Measurements from ENCODE around the gene SORCS2.

The SORCS2 gene

DNA sequence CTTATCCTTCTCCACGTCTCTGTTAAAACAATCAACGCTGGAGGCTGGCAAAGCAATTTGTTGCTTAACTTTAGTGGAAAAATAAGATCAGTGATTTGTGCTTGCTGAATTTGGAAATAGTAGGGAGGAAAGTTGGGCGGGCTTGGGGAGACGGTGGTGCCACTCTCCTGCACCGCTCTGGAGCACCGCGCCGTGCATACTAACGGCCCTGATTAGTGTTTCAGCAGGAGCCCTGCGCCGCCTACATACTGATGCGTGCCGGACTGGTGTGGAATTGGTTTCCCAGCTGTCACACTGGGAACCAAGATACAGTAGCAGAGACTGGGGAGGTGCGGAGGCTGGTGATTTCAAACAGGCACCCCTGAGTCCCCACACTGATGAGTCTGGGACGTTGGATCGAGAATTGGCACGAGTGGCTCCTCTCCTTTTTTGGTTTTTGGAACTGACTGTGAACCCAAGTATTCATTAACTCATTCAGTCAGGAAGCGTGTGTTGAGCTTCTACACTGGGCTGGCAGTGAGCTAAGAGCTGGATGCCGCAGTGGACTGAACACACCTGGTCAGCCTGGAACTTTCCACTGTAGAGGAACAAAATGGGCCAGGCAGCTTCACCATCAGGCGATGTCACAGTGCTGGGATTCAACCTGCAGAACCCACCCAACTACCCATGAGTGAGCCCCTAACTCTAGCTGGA, 271.4 kb downstream of the SORCS2 start:
- TF ChIP-seq TAF1 (IDR thresholded peaks at IDR 0.05; ENCODE audit: borderline replicate concordance, insufficient read depth, low read length) (no peak), FOXP2 (optimal IDR thresholded peaks at IDR 0.05; ENCODE audit: borderline replicate concordance, extremely low read depth, extremely low read length, insufficient read depth) (no peak), SIN3A (IDR thresholded peaks at IDR 0.05; ENCODE audit: borderline replicate concordance, insufficient read depth, low read length) (no peak), POLR2AphosphoS5 (IDR thresholded peaks at IDR 0.05; ENCODE audit: low read depth, low read length) (no peak)
- TF ChIP-seq, protein P1, sequence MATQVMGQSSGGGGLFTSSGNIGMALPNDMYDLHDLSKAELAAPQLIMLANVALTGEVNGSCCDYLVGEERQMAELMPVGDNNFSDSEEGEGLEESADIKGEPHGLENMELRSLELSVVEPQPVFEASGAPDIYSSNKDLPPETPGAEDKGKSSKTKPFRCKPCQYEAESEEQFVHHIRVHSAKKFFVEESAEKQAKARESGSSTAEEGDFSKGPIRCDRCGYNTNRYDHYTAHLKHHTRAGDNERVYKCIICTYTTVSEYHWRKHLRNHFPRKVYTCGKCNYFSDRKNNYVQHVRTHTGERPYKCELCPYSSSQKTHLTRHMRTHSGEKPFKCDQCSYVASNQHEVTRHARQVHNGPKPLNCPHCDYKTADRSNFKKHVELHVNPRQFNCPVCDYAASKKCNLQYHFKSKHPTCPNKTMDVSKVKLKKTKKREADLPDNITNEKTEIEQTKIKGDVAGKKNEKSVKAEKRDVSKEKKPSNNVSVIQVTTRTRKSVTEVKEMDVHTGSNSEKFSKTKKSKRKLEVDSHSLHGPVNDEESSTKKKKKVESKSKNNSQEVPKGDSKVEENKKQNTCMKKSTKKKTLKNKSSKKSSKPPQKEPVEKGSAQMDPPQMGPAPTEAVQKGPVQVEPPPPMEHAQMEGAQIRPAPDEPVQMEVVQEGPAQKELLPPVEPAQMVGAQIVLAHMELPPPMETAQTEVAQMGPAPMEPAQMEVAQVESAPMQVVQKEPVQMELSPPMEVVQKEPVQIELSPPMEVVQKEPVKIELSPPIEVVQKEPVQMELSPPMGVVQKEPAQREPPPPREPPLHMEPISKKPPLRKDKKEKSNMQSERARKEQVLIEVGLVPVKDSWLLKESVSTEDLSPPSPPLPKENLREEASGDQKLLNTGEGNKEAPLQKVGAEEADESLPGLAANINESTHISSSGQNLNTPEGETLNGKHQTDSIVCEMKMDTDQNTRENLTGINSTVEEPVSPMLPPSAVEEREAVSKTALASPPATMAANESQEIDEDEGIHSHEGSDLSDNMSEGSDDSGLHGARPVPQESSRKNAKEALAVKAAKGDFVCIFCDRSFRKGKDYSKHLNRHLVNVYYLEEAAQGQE (IDR thresholded peaks at IDR 0.05; ENCODE audit: insufficient read depth in 1 of 2, low read depth in 2 of 2, low read length in 2 of 2) = no peak

DNA sequence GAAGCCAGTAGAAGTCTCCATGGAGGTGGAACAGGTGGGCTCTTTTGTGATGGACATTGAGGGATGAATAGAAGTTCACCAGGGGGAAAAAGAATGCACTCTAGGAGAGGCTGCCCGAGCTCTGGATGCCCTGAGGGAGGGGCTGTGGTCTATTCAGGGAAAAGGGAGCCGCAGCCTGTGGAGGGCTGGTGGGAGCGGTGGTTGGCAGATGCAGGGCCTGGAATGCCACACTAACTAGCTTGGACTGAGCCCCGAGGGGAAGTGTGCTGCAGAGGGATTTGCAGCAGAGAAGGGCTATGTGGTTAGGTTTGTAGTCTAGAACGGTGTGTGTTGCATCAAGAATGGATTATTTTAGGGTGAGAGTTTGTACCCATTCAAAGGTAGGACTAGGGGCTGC, 271.9 kb downstream of the SORCS2 start:
- TF ChIP-seq SIN3A (IDR thresholded peaks at IDR 0.05; ENCODE audit: borderline replicate concordance, insufficient read depth, low read length) = no peak
- TF ChIP-seq, protein P1 (IDR thresholded peaks at IDR 0.05; ENCODE audit: insufficient read depth in 1 of 2, low read depth in 2 of 2, low read length in 2 of 2) = no peak
- no peak for TF ChIP-seq POLR2AphosphoS5 (IDR thresholded peaks at IDR 0.05; ENCODE audit: low read depth, low read length)
- no peak for TF ChIP-seq FOXP2 (optimal IDR thresholded peaks at IDR 0.05; ENCODE audit: borderline replicate concordance, extremely low read depth, extremely low read length, insufficient read depth)
- no peak for TF ChIP-seq TAF1 (IDR thresholded peaks at IDR 0.05; ENCODE audit: borderline replicate concordance, insufficient read depth, low read length)

DNA sequence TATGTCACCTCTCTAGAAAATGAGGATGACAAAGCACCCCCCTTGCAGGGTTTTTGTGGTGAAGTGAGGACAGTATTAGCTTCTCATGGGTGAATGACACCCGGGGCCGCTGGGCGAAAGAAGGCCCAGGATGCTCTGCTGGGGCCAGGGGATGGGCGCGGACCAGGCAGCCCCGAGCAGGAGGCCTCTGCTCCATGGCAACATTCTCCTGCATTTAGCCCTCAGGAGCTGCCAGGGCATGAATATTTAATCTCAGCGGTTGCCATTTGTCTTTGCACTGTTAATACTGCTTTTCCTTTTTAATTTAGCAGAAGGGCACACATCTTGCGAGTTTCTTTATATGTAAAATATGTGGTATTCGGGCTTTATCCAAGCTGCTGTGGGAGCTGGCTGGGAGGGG, 272.7 kb downstream of the SORCS2 start:
- TF ChIP-seq FOXP2 (optimal IDR thresholded peaks at IDR 0.05; ENCODE audit: borderline replicate concordance, extremely low read depth, extremely low read length, insufficient read depth) = no peak
- TF ChIP-seq TAF1 (IDR thresholded peaks at IDR 0.05; ENCODE audit: borderline replicate concordance, insufficient read depth, low read length) = no peak

DNA sequence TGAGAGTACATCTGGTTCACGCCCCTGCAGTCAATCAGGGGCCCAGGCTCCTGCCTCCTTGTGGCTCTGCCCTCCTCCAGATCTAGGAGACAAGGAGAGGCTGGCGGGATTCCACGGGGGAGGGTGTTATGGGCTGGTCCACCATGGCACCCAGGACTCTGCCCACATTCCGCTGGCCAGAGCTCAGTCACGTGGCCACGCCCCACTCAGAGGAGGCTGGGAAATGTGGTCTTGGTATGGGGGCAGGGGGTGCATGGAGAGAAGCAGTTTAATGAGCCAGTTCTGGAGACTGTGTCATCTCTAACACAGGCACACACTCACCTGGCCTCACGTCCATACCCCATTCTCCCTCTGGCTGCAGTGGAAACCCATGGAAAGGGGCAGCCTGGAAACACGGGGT, 273.9 kb downstream of the SORCS2 start:
- TF ChIP-seq SIN3A (IDR thresholded peaks at IDR 0.05; ENCODE audit: borderline replicate concordance, insufficient read depth, low read length) = no peak
- no peak for TF ChIP-seq TAF1 (IDR thresholded peaks at IDR 0.05; ENCODE audit: borderline replicate concordance, insufficient read depth, low read length)
- no peak for TF ChIP-seq FOXP2 (optimal IDR thresholded peaks at IDR 0.05; ENCODE audit: borderline replicate concordance, extremely low read depth, extremely low read length, insufficient read depth)
- TF ChIP-seq, protein P1 (IDR thresholded peaks at IDR 0.05; ENCODE audit: insufficient read depth in 1 of 2, low read depth in 2 of 2, low read length in 2 of 2) = no peak
- no peak for TF ChIP-seq POLR2AphosphoS5 (IDR thresholded peaks at IDR 0.05; ENCODE audit: low read depth, low read length)

DNA sequence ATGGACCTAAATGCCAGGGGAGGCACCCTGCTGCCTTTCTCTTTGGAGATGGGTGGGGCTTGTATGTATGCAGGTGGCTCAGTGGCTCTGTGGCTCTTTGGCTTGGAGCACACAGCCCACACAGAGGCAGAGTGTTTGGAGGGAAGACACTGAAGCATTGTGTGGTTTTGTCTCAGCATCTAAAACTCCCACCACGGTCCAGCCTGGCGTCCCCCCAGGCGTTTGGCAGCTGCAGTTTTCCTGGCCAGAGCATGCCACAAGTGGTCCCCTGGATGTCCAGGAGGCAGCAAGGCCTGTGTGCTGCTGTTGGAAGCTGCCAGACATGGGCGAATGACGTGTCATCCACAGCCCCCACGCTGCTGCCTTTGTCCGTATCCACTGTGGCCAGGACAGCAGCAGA, 274.6 kb downstream of the SORCS2 start:
- TF ChIP-seq, protein P1 (IDR thresholded peaks at IDR 0.05; ENCODE audit: insufficient read depth in 1 of 2, low read depth in 2 of 2, low read length in 2 of 2) = no peak
- TF ChIP-seq TAF1 (IDR thresholded peaks at IDR 0.05; ENCODE audit: borderline replicate concordance, insufficient read depth, low read length) (no peak), SIN3A (IDR thresholded peaks at IDR 0.05; ENCODE audit: borderline replicate concordance, insufficient read depth, low read length) (no peak), FOXP2 (optimal IDR thresholded peaks at IDR 0.05; ENCODE audit: borderline replicate concordance, extremely low read depth, extremely low read length, insufficient read depth) (no peak), POLR2AphosphoS5 (IDR thresholded peaks at IDR 0.05; ENCODE audit: low read depth, low read length) (no peak)

All from PFSK-1 (cell line).